Suprapubic skin (tissue), 3 donors: Measurements from ENCODE around the gene TPRG1.

ENCODE experiments used
- CTCF ChIP-seq, 2 donors: fragments of 200-600 bp in 1 of 2; fragments of 450-650 bp in 1 of 2; sonication (generic) in 1 of 2; IDR thresholded peaks; one replicate each; pipeline ENCODE4 v1.5.1; 2016 to 2019; ENCODE audit warnings: antibody characterized with exemption in 2 of 2, mild to moderate bottlenecking in 1 of 2, moderate library complexity in 1 of 2
- EP300 ChIP-seq: sonication (generic); formaldehyde crosslinking; IDR thresholded peaks from one replicate; pipeline ENCODE4 v1.6.1; 2017; ENCODE audit warnings: antibody characterized with exemption
- POLR2A ChIP-seq, 2 donors: fragments of 450-650 bp; IDR thresholded peaks; one replicate each; pipeline ENCODE4 v1.6.1; 2017; ENCODE audit warnings: antibody characterized with exemption in 2 of 2, mild to moderate bottlenecking in 2 of 2, moderate library complexity in 2 of 2

- no peak for TF ChIP-seq EP300
- TF ChIP-seq CTCF (IDR thresholded peaks at IDR 0.05), result no peak
- no peak for TF ChIP-seq POLR2A (IDR thresholded peaks at IDR 0.05)
Measured at GRCh38 chr3:189258261-189258660, 86.5 kb downstream of the TPRG1 start.
